Right cardiac atrium (tissue), 5 donors: ENCODE data around the gene FAM83D. TPM values are rescaled to one million over a fixed set of nuclear protein-coding genes. Genes with fewer than 3 reads are reported as not detected.

Source experiments
- ATAC-seq, 2 donors: fragments of 200-7000 bp; cut with Tn5 transposase; one replicate each; pipeline versions ENCODE4 v1.8.0 to v1.9.1; 2020; ENCODE audit warnings: moderate library complexity in 2 of 2, mild to moderate bottlenecking in 1 of 2
- DNase-seq, 3 donors: peaks; one replicate each; pipeline ENCODE4 v3.0.0-alpha.2; 2020
- H3K27ac ChIP-seq: one replicate; pipeline ENCODE4 v1.5.1; 2013; ENCODE audit warnings: mild to moderate bottlenecking, low read length, control low read depth, moderate library complexity
- H3K27me3 ChIP-seq: one replicate; pipeline ENCODE4 v1.6.1; 2013; ENCODE audit not compliant: control insufficient read depth, insufficient read depth
- H3K4me1 ChIP-seq: one replicate; pipeline ENCODE4 v1.6.1; 2013; ENCODE audit warnings: low read length; ENCODE audit not compliant: control insufficient read depth, insufficient read depth
- H3K4me3 ChIP-seq: one replicate; pipeline ENCODE4 v1.5.1; 2013; ENCODE audit warnings: low read length, control low read depth
- H3K9me3 ChIP-seq: one replicate; pipeline ENCODE4 v1.6.1; 2013; ENCODE audit warnings: low read length; ENCODE audit not compliant: control insufficient read depth
- WGBS: extraction: QIAGEN DNeasy Blood & Tissue Kit; methylation state at CpG from one replicate; pipeline ENCODE4 v1.1.7; 2013; 5-methylcytosine and 5-hydroxymethylcytosine counted together
- intact Hi-C, 4 donors: fragments of 100-400 bp; cut with DNase I; formaldehyde crosslinking; loops; one replicate each; pipeline versions ENCODE4 v1.11.0 to v1.14.0; 2022 to 2023
- long read RNA-seq, 4 donors: library from polyadenylated mRNA; unstranded; transcript quantifications; one replicate each; pipeline ENCODE4 v2.0.0, GENCODE V29; 2020 to 2021
- polyA plus RNA-seq: library from polyadenylated mRNA; stranded (reverse); fragments of 200-250 nt; gene quantifications from one replicate; pipeline ENCODE4 v1.2.3, GENCODE V29; 2013
- total RNA-seq, 4 donors: library from RNA; stranded (reverse); fragmentation: NEBNext Ultra II Directional; extraction: Animal tissue kit (Norgen Biotek cat#: 25700); gene quantifications; one replicate each; pipeline ENCODE4 v1.2.1, GENCODE V29; 2021
- donor health status: healthy with polysubstance abuse.
- donor health status: DM: no; HTN: yes; CAD: no.
- donor health status: DM: no; HTN: no; CAD: no.
- donor health status: DM: no; HTN: yes; CAD: no; lungs with severe emphysema.
- donor health status: DM: yes; HTN: yes; CAD: no.

FAM83D gene
- total RNA-seq (under 1 TPM; 0.62 to 0.95 (median 0.78) TPM), polyA plus RNA-seq (0.63 TPM)
- long read RNA-seq, donor 1, partial matches to known transcripts: 0 of 2 reads
- long read RNA-seq, donor 1, other reads (novel, unspliced or antisense): 0 of 2 reads
- long read RNA-seq, donor 2, partial matches to known transcripts: 0 of 2 reads
- long read RNA-seq, donor 2, other reads (novel, unspliced or antisense): 0 of 2 reads
- long read RNA-seq, donor 3, partial matches to known transcripts: 0 of 2 reads
- long read RNA-seq, donor 3, other reads (novel, unspliced or antisense): 0 of 2 reads
- long read RNA-seq, donor 4, partial matches to known transcripts: 0 of 3 reads
- long read RNA-seq, donor 4, other reads (novel, unspliced or antisense): 0 of 3 reads

DNA sequence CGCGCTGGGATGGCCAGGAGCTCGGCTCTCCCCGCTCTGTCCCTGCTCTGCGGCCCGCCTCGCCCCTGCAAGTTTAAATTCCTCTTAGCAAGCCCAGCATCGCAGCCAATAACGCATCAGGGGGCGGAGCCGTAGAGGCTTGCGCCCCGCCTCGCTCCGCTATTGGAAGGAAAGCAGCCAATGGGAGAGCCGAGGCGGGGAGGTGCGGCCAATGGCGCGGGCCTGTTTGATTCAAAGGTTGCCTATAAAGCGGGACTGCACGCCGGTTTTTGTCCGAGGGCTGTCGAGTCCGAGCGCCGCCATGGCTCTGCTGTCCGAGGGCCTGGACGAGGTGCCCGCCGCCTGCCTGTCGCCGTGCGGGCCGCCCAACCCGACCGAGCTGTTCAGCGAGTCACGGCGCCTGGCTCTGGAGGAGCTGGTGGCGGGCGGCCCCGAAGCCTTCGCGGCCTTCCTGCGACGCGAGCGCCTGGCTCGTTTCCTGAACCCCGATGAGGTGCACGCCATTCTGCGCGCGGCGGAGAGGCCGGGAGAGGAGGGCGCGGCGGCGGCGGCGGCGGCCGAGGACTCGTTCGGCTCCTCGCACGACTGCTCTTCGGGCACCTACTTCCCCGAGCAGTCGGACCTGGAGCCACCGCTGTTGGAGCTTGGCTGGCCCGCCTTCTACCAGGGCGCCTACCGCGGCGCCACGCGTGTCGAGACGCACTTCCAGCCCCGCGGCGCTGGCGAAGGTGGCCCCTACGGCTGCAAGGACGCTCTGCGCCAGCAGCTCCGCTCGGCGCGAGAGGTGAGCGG, at the start of gene FAM83D:
FAM83D (plus strand) TSS at position 276 of the 792 bp plus-strand sequence; CDS start at position 302, 26 bp downstream.
- no peaks in the 10 kb centered on the region for H3K27me3 ChIP-seq
- DNase-seq (peak; percentile 94 to 97 (median 97)), ATAC-seq (peak; percentile 97 to 99)
- no peaks in the 10 kb centered on the region for H3K9me3 ChIP-seq
- intact Hi-C loops: loop anchor here in 3 of 4 donors (5.0 kb wide), 1 partner anchor 121 kb away; no protein-coding TSS in a partner anchor
- WGBS: under 1% methylated on average over 95 of the region's 95 CpGs
- H3K27ac ChIP-seq: no peak within 1 kb of the TSS
- peaks cover 2% of the 10 kb centered on the region for H3K4me1 ChIP-seq
- peak within 1 kb of the TSS; percentile 59 for H3K4me3 ChIP-seq

- no peak for ATAC-seq
- intact Hi-C loops: loop anchor here in 1 of 4 donors (10.0 kb wide), 1 partner anchor 73 kb away; the partner anchor contains the start of gene PPP1R16B
- Histone ChIP-seq H3K4me3 (no peak overlapping the region), H3K27ac (no peak overlapping the region), H3K27me3 (no peaks in the 10 kb centered on the region), H3K9me3 (no peaks in the 10 kb centered on the region), H3K4me1 (peaks cover 4% of the 10 kb centered on the region)
- DNase-seq: no peak
- WGBS: 92% methylated on average over 6 of the region's 6 CpGs
Measured at GRCh38 chr20:38877483-38877882, 48.7 kb upstream of the FAM83D start.

GRCh38 chr20:38878866-38879265, 47.4 kb upstream of the FAM83D start:
- intact Hi-C loops: loop anchor here in 1 of 4 donors (10.0 kb wide), 1 partner anchor 74 kb away; the partner anchor contains the start of gene PPP1R16B

GRCh38 chr20:38880952-38881735, 45.1 kb upstream of the FAM83D start:
- ATAC-seq: peak in 1 of 2 donors; percentile 13
- Histone ChIP-seq H3K4me3 (no peak overlapping the region), H3K9me3 (no peaks in the 10 kb centered on the region), H3K27ac (no peak overlapping the region), H3K27me3 (no peaks in the 10 kb centered on the region), H3K4me1 (peaks cover 2% of the 10 kb centered on the region)
- intact Hi-C loops: loop anchor here in 1 of 4 donors (10.0 kb wide), 1 partner anchor 66 kb away; no protein-coding TSS in a partner anchor
- 63% methylated on average over 14 of the region's 14 CpGs for WGBS
- DNase-seq: no peak

More at GRCh38 chr20:38878866-38879265, 47.4 kb upstream of the FAM83D start:
- Histone ChIP-seq H3K9me3 (no peaks in the 10 kb centered on the region), H3K4me3 (no peak overlapping the region), H3K4me1 (peaks cover 5% of the 10 kb centered on the region), H3K27me3 (no peaks in the 10 kb centered on the region), H3K27ac (no peak overlapping the region)
- no peak for DNase-seq
- no peak for ATAC-seq
- 24% methylated on average over 9 of the region's 9 CpGs for WGBS

GRCh38 chr20:38881806-38882440, 44.3 kb upstream of the FAM83D start:
- no peak overlapping the region for H3K27ac ChIP-seq
- no peaks in the 10 kb centered on the region for H3K27me3 ChIP-seq
- H3K9me3 ChIP-seq: no peaks in the 10 kb centered on the region
- intact Hi-C loops: loop anchor here in 1 of 4 donors (10.0 kb wide), 1 partner anchor 67 kb away; no protein-coding TSS in a partner anchor
- no peak overlapping the region for H3K4me3 ChIP-seq
- DNase-seq (no peak), ATAC-seq (no peak)
- 95% methylated on average over 4 of the region's 4 CpGs for WGBS
- H3K4me1 ChIP-seq: peaks cover 2% of the 10 kb centered on the region

DNA sequence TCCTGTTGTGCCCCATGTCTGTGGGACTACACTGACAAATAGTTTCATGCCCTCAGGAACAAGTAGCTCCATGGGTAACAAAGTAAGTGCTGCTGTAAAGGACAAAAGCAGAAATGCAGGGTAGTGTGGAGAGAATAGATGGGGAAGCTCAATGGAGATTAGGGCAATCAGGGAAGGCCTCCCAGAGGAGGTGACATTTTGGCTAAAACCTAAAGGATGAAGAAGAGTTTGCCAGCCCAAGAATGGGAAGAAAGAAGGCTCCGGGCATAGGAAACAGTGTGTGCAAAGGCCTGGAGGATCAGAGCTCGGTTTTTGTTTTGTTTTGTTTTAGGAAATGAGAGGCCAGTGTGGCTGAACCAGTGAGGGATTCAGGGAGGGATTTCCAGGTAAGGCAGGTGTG, 43.6 kb upstream of the FAM83D start:
- DNase-seq: no peak
- Histone ChIP-seq H3K27ac (no peak overlapping the region), H3K27me3 (no peaks in the 10 kb centered on the region), H3K4me3 (no peak overlapping the region), H3K9me3 (no peaks in the 10 kb centered on the region), H3K4me1 (peaks cover 2% of the 10 kb centered on the region)
- ATAC-seq: no peak
- intact Hi-C loops: loop anchor here in 1 of 4 donors (10.0 kb wide), 1 partner anchor 68 kb away; no protein-coding TSS in a partner anchor
- 70% methylated on average over 2 of the region's 2 CpGs for WGBS

DNA sequence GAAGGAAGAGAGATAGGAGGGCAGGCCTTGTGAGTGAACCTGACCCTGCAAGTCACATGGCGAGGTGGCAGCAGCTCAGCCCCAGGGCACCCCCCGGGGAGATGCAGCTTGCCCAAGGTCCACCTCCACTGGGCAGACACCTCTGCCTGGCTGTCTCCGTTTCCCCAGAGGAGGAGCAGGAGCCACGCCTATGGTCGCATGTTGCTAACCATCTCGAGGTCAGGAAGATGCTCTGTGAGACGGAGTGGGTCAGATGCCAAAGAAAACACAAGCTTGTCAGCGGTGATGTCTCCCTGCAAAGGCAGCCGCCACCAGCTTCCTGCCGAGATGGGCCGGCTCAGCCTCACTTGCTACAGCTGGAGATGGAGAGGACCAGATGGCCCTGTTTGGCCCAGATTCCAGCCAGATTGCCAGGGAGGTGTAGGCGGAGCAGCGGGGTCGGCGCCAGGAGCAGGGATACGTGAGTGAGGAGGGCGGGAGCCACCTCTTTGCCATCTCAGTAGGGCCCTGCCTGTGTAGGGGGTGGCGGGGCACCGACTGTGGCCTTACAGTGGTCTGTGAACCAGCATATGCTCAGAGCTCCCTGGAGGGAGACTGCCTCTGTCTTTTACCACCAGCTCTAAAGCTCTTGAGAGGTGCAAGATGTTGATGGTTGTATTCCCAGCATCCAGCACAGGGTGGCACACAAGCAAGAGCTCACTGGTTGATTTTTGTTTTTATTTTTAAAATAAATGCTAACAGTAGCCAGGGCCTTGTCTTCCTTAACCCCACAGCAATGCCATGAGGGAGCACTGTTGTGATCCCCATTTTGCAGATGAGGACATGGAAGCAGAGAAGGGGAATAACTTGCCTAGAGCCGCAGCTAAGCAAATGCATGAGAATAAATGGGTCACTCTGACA, 42.9 kb upstream of the FAM83D start:
- no peaks in the 10 kb centered on the region for H3K27me3 ChIP-seq
- no peak overlapping the region for H3K27ac ChIP-seq
- intact Hi-C loops: loop anchor here in 1 of 4 donors (10.0 kb wide), 1 partner anchor 69 kb away; no protein-coding TSS in a partner anchor
- no peaks in the 10 kb centered on the region for H3K9me3 ChIP-seq
- H3K4me3 ChIP-seq: no peak overlapping the region
- 25% methylated on average over 20 of the region's 20 CpGs for WGBS
- DNase-seq: peak in 1 of 3 donors; percentile 73
- peaks cover 2% of the 10 kb centered on the region for H3K4me1 ChIP-seq
- peak; percentile 52 to 61 for ATAC-seq

DNA sequence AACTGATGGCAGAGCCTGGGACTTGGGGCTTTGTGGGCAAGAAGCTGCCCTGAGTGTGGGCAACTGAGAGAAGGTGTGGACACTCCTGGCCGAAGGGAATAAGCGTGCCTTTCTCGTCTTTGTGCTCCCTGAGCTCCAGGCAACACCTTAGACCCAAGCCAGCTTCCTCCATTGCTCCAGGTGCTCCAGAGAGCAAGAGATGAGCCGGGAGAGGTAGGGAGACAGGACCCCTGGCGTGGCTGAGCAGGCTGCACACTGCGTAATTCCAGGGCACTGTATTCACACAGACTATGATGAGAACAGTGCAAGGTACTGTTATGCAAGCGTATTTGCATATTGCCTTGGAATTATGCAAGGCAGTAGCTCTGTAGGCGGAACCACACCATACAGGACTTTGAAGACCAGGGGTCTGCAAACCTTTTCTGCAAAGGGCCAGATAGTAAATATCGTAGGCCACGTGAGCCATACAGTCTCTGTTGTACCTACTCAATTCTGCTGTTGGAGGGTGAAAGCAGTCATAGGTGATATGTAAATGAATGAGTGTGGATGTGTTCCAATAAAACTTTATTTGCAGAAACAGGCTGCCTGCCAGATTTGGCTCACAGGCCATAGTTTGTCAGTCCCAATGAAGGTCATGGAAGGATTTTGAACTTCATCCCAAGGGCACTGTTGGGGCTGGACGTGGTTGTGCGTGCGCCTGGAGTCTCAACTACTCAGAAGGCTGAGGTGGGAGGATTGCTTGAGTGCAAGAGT, 42.1 kb upstream of the FAM83D start:
- ATAC-seq: no peak
- WGBS: 91% methylated on average over 13 of the region's 13 CpGs
- no peaks in the 10 kb centered on the region for H3K9me3 ChIP-seq

GRCh38 chr20:38885357-38885756, 40.9 kb upstream of the FAM83D start:
- H3K4me3 ChIP-seq: no peak overlapping the region
- H3K27ac ChIP-seq: no peak overlapping the region
- no peaks in the 10 kb centered on the region for H3K27me3 ChIP-seq
- peaks cover 2% of the 10 kb centered on the region for H3K4me1 ChIP-seq
- DNase-seq (no peak), ATAC-seq (no peak)
- WGBS: 65% methylated on average over 6 of the region's 6 CpGs
- intact Hi-C loops: loop anchor here in 1 of 4 donors (10.0 kb wide), 1 partner anchor 71 kb away; no protein-coding TSS in a partner anchor
- H3K9me3 ChIP-seq: no peaks in the 10 kb centered on the region

More for the DNA sequence above, 42.1 kb upstream of the FAM83D start:
- Histone ChIP-seq H3K27ac (no peak overlapping the region), H3K4me1 (peaks cover 2% of the 10 kb centered on the region), H3K27me3 (no peaks in the 10 kb centered on the region), H3K4me3 (no peak overlapping the region)
- DNase-seq: no peak
- intact Hi-C loops: loop anchor here in 1 of 4 donors (10.0 kb wide), 1 partner anchor 69 kb away; no protein-coding TSS in a partner anchor
